Activated T-cell treated with anti-CD3 and anti-CD28 coated beads for 1 hour (primary cell): Measurements from ENCODE around the gene TAF7.
"Not testable (repeated sequence)": the region's sequence is repeated elsewhere in the genome, so short reads cannot be mapped to it uniquely, and the experiment has no call there.

Experiments
- DNase-seq: peaks from one replicate; pipeline ENCODE4 v3.0.0-alpha.2; 2020; ENCODE audit warnings: low read depth

The TAF7 gene

GRCh38 chr5:141320225-141321169, at the start of gene TAF7:
Gene TAF7 (minus strand): TSS chr5:141320784. CDS start chr5:141320044, 740 bp downstream.
- DNase-seq, result peak; percentile 88

- DNase-seq, result no peak
Observed at GRCh38 chr5:141366016-141366896, 45.7 kb upstream of the TAF7 start.

- no peak for DNase-seq
Observed at GRCh38 chr5:141363952-141364660, 43.5 kb upstream of the TAF7 start, which contains the start of gene PCDHGA5. Gene PCDHGA5 (plus strand): TSS chr5:141364162. CDS start chr5:141364331, 169 bp downstream.

GRCh38 chr5:141362719-141363118, 42.1 kb upstream of the TAF7 start:
- no peak for DNase-seq

- no peak for DNase-seq
Observed at GRCh38 chr5:141360685-141361084, 40.1 kb upstream of the TAF7 start.

GRCh38 chr5:141359790-141360426, 39.3 kb upstream of the TAF7 start, which contains the start of gene PCDHGB2:
Gene PCDHGB2 (plus strand): TSS chr5:141359994. CDS start chr5:141360136, 142 bp downstream.
- DNase-seq, result no peak

GRCh38 chr5:141356950-141357349, 36.4 kb upstream of the TAF7 start:
- no peak for DNase-seq

- DNase-seq, result no peak
Observed at GRCh38 chr5:141356133-141356532, 35.5 kb upstream of the TAF7 start.

- DNase-seq, result no peak
Observed at GRCh38 chr5:141355641-141356040, 35.1 kb upstream of the TAF7 start.

GRCh38 chr5:141354900-141355469, 34.4 kb upstream of the TAF7 start, which contains the start of gene PCDHGA4:
Gene PCDHGA4 (plus strand): TSS chr5:141355021. CDS start chr5:141355108, 87 bp downstream.
- DNase-seq, result no peak

- no peak for DNase-seq
Observed at GRCh38 chr5:141351591-141351990, 31.0 kb upstream of the TAF7 start.

- peak; percentile 11 for DNase-seq
Observed at GRCh38 chr5:141349917-141350619, 29.5 kb upstream of the TAF7 start, which contains the start of gene PCDHGB1. Gene PCDHGB1 (plus strand): TSS chr5:141350099. CDS start chr5:141350261, 162 bp downstream.

GRCh38 chr5:141346017-141346416, 25.4 kb upstream of the TAF7 start:
- DNase-seq, result not testable (repeated sequence)

- DNase-seq, result no peak
Observed at GRCh38 chr5:141345327-141345726, 24.7 kb upstream of the TAF7 start.

GRCh38 chr5:141343953-141344463, 23.4 kb upstream of the TAF7 start:
- DNase-seq, result no peak

- no peak for DNase-seq
Observed at GRCh38 chr5:141343242-141343952, 22.8 kb upstream of the TAF7 start, which contains the start of gene PCDHGA3. Gene PCDHGA3 (plus strand): TSS chr5:141343829. CDS start chr5:141344034, 205 bp downstream.

GRCh38 chr5:141342773-141343172, 22.2 kb upstream of the TAF7 start:
- no peak for DNase-seq

- DNase-seq, result not testable (repeated sequence)
Observed at GRCh38 chr5:141340781-141341354, 20.3 kb upstream of the TAF7 start.
